ENCODE measurements around the gene BTG4. TPM values are rescaled to one million over a fixed set of nuclear protein-coding genes. Genes with fewer than 3 reads are reported as not detected.

BTG4 gene
- total RNA-seq, 4 donors from 2014 or later = not detected

GRCh38 chr11:111447931-111448330 is 64.3 kb downstream of the BTG4 start:
- Histone ChIP-seq H3K9me3 (no peaks in the 10 kb centered on the region), H3K4me1 (peaks cover 0 to 7% (median 0%) of the 10 kb centered on the region in 4 donors), H3K27me3 (no peaks in the 10 kb centered on the region), H3K4me3 (no peak overlapping the region), H3K27ac (no peak overlapping the region), H3K36me3 (no peaks in the 10 kb centered on the region)
- TF ChIP-seq EP300 (IDR thresholded peaks at IDR 0.05) = no peak
- TF ChIP-seq CTCF (IDR thresholded peaks at IDR 0.05) = no peak
- TF ChIP-seq POLR2A (IDR thresholded peaks at IDR 0.05) = no peak
- DNase-seq (ENCODE audit: low spot score in 2 of 2) = no peak
- 96% methylated on average over 5 of the region's 5 CpGs for WGBS, 2 donors

GRCh38 chr11:111447112-111447471 is 65.1 kb downstream of the BTG4 start:
- WGBS, 2 donors = 75 to 78% methylated on average over 4 of the region's 4 CpGs
- no peaks in the 10 kb centered on the region for H3K36me3 ChIP-seq
- no peaks in the 10 kb centered on the region for H3K27me3 ChIP-seq
- no peaks in the 10 kb centered on the region for H3K9me3 ChIP-seq
- H3K27ac ChIP-seq = no peak overlapping the region
- peaks cover 0 to 7% (median 0%) of the 10 kb centered on the region in 4 donors for H3K4me1 ChIP-seq
- TF ChIP-seq EP300 (IDR thresholded peaks at IDR 0.05) (no peak), POLR2A (IDR thresholded peaks at IDR 0.05) (no peak), CTCF (IDR thresholded peaks at IDR 0.05) (no peak)
- no peak overlapping the region for H3K4me3 ChIP-seq
- no peak for DNase-seq (ENCODE audit: low spot score in 2 of 2)

- no peaks in the 10 kb centered on the region for H3K27me3 ChIP-seq
- no peak overlapping the region for H3K27ac ChIP-seq
Measured at GRCh38 chr11:111446404-111447111, 65.6 kb downstream of the BTG4 start.

GRCh38 chr11:111445586-111445985 is 66.6 kb downstream of the BTG4 start:
- 55 to 66% methylated on average over 2 of the region's 2 CpGs for WGBS, 2 donors
- TF ChIP-seq CTCF (IDR thresholded peaks at IDR 0.05) (no peak), EP300 (IDR thresholded peaks at IDR 0.05) (no peak)

More at GRCh38 chr11:111446404-111447111, 65.6 kb downstream of the BTG4 start:
- H3K4me3 ChIP-seq = no peak overlapping the region
- peak; percentile 59 to 80 for DNase-seq (ENCODE audit: low spot score in 2 of 2)
- 42 to 46% methylated on average over 5 of the region's 5 CpGs for WGBS, 2 donors
- H3K9me3 ChIP-seq = no peaks in the 10 kb centered on the region
- peaks cover 0 to 7% (median 0%) of the 10 kb centered on the region in 4 donors for H3K4me1 ChIP-seq
- no peaks in the 10 kb centered on the region for H3K36me3 ChIP-seq
- TF ChIP-seq CTCF (IDR thresholded peaks at IDR 0.05) = peak; percentile 66 to 84 (median 72)
- TF ChIP-seq EP300 (IDR thresholded peaks at IDR 0.05) = peak in 1 of 2 donors; percentile 59
- TF ChIP-seq POLR2A (IDR thresholded peaks at IDR 0.05) = no peak

More at GRCh38 chr11:111445586-111445985, 66.6 kb downstream of the BTG4 start:
- DNase-seq (ENCODE audit: low spot score in 2 of 2) = no peak
- peaks cover 0 to 7% (median 0%) of the 10 kb centered on the region in 4 donors for H3K4me1 ChIP-seq
- H3K27me3 ChIP-seq = no peaks in the 10 kb centered on the region
- H3K9me3 ChIP-seq = no peaks in the 10 kb centered on the region
- H3K36me3 ChIP-seq = no peaks in the 10 kb centered on the region
- no peak overlapping the region for H3K4me3 ChIP-seq
- H3K27ac ChIP-seq = no peak overlapping the region

Small RNA genes lying within 50 kb of the gene (small RNA-seq; reads per million reads assigned to genes)
- gene MIR34B = not detected
- 3.5 reads per million, percentile 78 among the genes with 10 or more reads in this experiment for gene MIR34C

Other genes with a start within 250 kb of the BTG4 start
- 1 to 10 TPM in 3 of 4 donors, under 1 TPM in 1; 0.87 to 4.4 (median 2.3) TPM for gene POU2AF3, start 213.8 kb downstream of the BTG4 start, total RNA-seq
- gene POU2AF1, start 133.1 kb downstream of the BTG4 start, total RNA-seq = under 1 TPM in 1 of 4 donors, not detected in 3; 0.87 TPM
- gene HOATZ, start 2.4 kb upstream of the BTG4 start, total RNA-seq = not detected
- 10 to 100 TPM in 1 of 4 donors, 1 to 10 TPM in 3; 4.6 to 20.1 (median 5.2) TPM for gene LAYN, start 28.3 kb upstream of the BTG4 start, total RNA-seq
- gene SIK2, start 90.1 kb upstream of the BTG4 start, total RNA-seq = 10 to 100 TPM; 19.7 to 27.6 (median 24.1) TPM